Natural killer cell treated with Interleukin-12 subunit alpha and Interleukin-12 subunit beta and Interleukin-15 and Interleukin-18, amount 100 ng/mL, for 72 hours (primary cell): Measurements from ENCODE around the gene CCDC40. TPM values are rescaled to one million over a fixed set of nuclear protein-coding genes. Genes with fewer than 3 reads are reported as not detected.
"Not testable (repeated sequence)": the region's sequence is repeated elsewhere in the genome, so short reads cannot be mapped to it uniquely, and the experiment has no call there.

Experiments used
- ATAC-seq, 2 donors: fragments of 150-1000 bp; cut with Tn5 transposase in 1 of 2; sonication (Bioruptor Pico), chemical (Tn5 transposase) in 1 of 2; 2 replicates each; pipeline ENCODE4 v1.10.0; 2021
- DNase-seq: peaks from one replicate; pipeline ENCODE4 v3.0.0; 2022; ENCODE audit warnings: low spot score
- H3K27ac Mint-ChIP-seq, 2 donors: 1 replicate in 1 of 2; 2 replicates in 1 of 2; pipeline ENCODE4 v1.8.0; 2022; ENCODE audit warnings: mixed read lengths in 2 of 2, mild to moderate bottlenecking in 1 of 2, moderate library complexity in 1 of 2
- H3K27me3 Mint-ChIP-seq, 2 donors: 1 replicate in 1 of 2; 2 replicates in 1 of 2; pipeline ENCODE4 v1.8.0; 2022; ENCODE audit warnings: mixed read lengths in 2 of 2
- H3K36me3 Mint-ChIP-seq: one replicate; pipeline ENCODE4 v1.8.0; 2022; ENCODE audit warnings: mixed read lengths
- H3K4me1 Mint-ChIP-seq, 2 donors: 1 replicate in 1 of 2; 2 replicates in 1 of 2; pipeline ENCODE4 v1.8.0; 2022; ENCODE audit warnings: low read depth in 2 of 2, mixed read lengths in 2 of 2, mild to moderate bottlenecking in 1 of 2
- H3K4me3 Mint-ChIP-seq: one replicate; pipeline ENCODE4 v1.8.0; 2022; ENCODE audit warnings: mixed read lengths
- H3K9me3 Mint-ChIP-seq: 2 replicates; pipeline ENCODE4 v1.8.0; 2022; ENCODE audit warnings: mixed read lengths
- total RNA-seq, 2 donors: library from RNA; stranded (reverse); gene quantifications; one replicate each; pipeline ENCODE4 v1.2.3, GENCODE V29; 2022

CCDC40 gene
- total RNA-seq, 2 donors from 2014 or later: 0.56 TPM; not detected in 1

DNA sequence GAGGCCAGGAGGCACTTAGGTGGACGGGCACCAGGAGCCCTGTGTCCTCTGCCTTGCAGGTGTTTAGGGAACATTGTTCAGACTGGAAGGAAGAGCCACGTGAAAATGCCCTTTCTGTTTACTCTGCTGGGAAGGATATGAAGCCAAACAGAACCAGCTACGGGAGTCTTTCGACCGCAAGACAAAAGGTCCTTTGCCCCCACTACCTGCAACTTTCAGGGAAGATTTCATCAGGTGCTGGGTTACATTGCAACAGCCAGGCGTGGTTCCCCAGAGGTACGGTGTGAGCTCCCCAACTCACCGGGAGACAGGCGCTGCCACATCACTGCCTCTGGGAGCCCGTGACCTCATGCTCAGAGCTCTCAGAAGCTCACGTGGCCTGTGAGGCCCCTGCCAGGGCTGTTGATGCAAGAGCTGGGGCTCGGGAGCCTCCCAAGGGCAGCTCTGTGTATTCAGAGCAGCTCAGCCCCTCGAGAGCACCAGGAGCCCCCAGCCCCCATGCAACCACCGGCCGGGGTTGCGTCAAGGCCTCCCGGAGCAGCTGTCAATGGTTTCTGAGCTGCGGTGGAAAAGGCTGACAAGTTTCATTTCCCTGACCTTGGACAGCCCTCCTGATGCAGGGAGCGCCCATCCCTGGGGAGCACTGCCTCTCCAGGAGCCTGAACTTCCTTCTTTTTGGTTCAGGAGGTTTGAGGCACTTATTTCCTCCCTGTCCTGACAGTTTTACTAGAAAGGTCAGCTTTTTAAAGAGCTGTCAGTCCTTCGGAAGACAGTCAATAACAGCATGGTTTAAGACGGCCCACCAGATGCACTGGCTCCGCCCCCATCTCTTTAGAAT lies 42.8 kb upstream of the CCDC40 start:
- Mint-ChIP-seq H3K27ac (no peak overlapping the region), H3K27me3 (peaks cover 5 to 12% of the 10 kb centered on the region in 2 donors), H3K9me3 (no peaks in the 10 kb centered on the region), H3K4me1 (peaks cover 26 to 36% of the 10 kb centered on the region in 2 donors), H3K4me3 (peak overlapping the region; percentile 76), H3K36me3 (no peaks in the 10 kb centered on the region)
- DNase-seq (peak; percentile 51), ATAC-seq (no peak)

DNA sequence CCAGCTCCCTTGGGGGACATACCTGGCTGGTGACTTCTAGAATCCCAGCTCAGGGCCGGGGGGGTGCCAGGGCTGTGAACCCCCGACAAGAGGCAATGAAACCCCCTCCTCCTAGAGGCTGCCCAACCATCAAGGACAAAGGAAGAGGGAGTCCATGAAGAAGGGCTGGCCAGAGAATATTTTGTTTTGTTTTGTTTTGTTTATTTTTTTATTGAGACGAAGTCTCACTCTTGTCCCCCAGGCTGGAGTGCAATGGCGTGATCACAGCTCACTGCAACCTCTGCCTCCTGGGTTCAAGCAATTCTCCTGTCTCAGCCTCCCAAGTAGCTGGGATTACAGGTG lies 42.2 kb upstream of the CCDC40 start:
- not testable (repeated sequence) for H3K4me3 Mint-ChIP-seq, H3K9me3 Mint-ChIP-seq, H3K27ac Mint-ChIP-seq, ATAC-seq, DNase-seq, H3K36me3 Mint-ChIP-seq
- Mint-ChIP-seq H3K27me3 (peaks cover 5 to 12% of the 10 kb centered on the region in 2 donors), H3K4me1 (peaks cover 26 to 37% of the 10 kb centered on the region in 2 donors)

DNA sequence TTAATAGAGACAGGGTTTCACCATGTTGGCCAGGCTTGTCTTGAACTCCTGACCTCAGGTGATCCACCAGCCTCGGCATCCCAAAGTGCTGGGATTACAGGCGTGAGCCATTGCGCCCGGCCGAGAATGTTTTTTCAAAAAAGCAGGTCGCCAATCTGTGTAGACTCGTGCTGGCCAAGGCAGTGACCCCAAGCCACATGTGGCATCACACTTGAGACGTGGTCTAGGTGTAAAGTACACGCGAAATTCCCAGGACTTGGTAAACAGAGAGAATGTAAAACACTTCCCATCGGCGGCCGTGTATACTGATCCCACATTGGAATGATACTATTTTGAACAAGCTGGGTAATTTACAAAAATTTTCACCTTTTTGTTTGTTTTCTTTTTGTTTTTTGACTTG lies 41.8 kb upstream of the CCDC40 start:
- H3K36me3 Mint-ChIP-seq: no peaks in the 10 kb centered on the region
- H3K27ac Mint-ChIP-seq: no peak overlapping the region
- H3K4me3 Mint-ChIP-seq: no peak overlapping the region
- peaks cover 5 to 12% of the 10 kb centered on the region in 2 donors for H3K27me3 Mint-ChIP-seq
- no peaks in the 10 kb centered on the region for H3K9me3 Mint-ChIP-seq
- ATAC-seq (no peak), DNase-seq (no peak)
- peaks cover 26 to 37% of the 10 kb centered on the region in 2 donors for H3K4me1 Mint-ChIP-seq

DNA sequence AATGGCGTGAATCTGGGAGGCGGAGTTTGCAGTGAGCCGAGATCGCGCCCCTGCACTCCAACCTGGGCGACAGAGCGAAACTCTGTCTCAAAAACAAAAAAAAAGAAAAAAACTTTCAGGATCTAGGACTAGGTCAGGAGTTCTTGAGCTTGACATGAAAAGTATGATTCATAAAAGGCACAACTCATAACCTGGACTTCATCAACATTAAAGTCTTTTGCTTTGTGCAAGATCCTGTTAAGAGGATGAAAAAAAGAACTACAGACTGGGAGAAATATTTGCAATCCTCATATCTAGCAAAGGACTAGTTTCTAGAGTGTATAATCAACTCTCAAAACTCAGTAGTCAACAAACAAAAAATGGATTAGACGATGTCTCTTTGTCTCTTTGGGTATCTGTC lies 40.7 kb upstream of the CCDC40 start:
- DNase-seq (no peak), ATAC-seq (no peak)
- Mint-ChIP-seq H3K9me3 (no peaks in the 10 kb centered on the region), H3K27me3 (peaks cover 5 to 9% of the 10 kb centered on the region in 2 donors), H3K27ac (peak overlapping the region; percentile 92 to 97), H3K4me1 (peaks cover 26 to 37% of the 10 kb centered on the region in 2 donors), H3K36me3 (no peaks in the 10 kb centered on the region), H3K4me3 (peak overlapping the region; percentile 48)

DNA sequence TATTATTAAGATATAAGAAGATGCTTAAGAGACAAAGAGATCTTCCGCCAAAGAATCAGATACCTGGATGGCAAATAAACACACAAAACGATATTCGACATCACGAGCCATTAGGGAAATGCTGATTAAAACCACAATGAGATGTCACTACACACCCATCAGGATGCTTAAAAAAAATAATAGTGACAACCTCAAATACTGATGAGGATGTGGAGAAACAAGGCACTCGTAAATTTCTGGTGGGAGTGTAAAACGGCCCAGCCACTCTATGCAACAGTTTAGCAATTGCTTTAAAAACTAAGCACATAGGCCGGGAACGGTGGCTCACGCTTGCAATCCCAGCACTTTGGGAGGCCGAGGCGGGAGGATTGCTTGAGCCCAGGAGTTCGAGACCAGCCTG lies 40.2 kb upstream of the CCDC40 start:
- ATAC-seq (no peak), DNase-seq (no peak)
- H3K9me3 Mint-ChIP-seq: no peaks in the 10 kb centered on the region
- no peaks in the 10 kb centered on the region for H3K36me3 Mint-ChIP-seq
- H3K27me3 Mint-ChIP-seq: peaks cover 5 to 7% of the 10 kb centered on the region in 2 donors
- peaks cover 26 to 35% of the 10 kb centered on the region in 2 donors for H3K4me1 Mint-ChIP-seq
- H3K27ac Mint-ChIP-seq: peak overlapping the region; percentile 92 to 97
- peak overlapping the region; percentile 48 for H3K4me3 Mint-ChIP-seq

DNA sequence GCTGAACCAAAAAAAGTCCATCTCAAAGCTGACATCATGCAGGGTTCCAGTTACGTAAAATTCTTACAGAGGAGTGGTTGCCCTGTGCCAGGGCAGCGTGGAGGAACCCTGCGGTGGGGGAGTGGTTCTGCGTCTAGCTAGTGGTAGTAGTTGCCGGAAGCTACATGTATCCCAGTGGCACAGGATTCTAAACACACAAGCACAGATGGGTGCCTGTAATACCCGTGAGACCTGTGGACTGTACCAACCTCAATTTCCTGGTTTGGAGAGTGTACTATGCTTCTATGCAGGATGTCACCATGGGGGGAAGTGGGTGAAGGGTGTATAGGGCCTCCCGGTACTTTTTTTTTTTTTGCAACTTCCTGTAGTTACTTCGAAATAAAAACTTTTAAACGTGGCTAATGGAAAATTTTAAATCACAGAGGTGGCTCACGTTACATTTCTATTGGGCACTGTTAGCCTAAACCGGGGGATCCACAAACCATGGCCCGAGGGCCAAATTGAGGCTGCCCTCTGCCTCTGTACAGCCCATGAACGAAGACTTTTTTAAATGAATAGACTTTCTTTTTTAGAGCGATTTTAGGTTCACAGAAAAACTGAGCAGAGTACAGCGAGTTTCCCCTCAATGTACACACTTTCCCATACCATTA lies 39.3 kb upstream of the CCDC40 start:
- H3K27me3 Mint-ChIP-seq: peaks cover 5 to 7% of the 10 kb centered on the region in 2 donors
- peak; percentile 99 to 100 for ATAC-seq
- peak overlapping the region; percentile 83 for H3K4me3 Mint-ChIP-seq
- no peaks in the 10 kb centered on the region for H3K9me3 Mint-ChIP-seq
- peak; percentile 90 for DNase-seq
- H3K27ac Mint-ChIP-seq: peak overlapping the region; percentile 92 to 97
- H3K4me1 Mint-ChIP-seq: peaks cover 25 to 33% of the 10 kb centered on the region in 2 donors
- H3K36me3 Mint-ChIP-seq: no peaks in the 10 kb centered on the region

DNA sequence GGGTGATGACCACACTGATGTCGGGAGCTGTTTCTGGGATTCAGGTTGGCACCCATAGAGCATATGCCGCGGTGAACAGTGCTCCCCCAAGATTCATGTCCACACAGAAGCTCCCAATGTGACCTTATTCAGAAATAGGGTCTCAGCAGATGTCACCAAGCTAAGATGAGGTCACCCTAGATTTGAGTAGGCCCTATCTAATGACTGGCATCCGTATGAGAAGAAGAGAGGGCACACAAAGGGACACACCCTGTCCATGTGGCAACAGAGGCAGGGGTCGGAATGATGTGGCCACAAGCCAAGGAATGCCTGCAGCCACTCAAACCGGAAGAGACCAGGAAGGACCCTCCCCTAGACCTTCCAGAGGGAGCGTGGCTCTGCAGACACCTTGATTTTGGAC lies 36.3 kb upstream of the CCDC40 start:
- no peaks in the 10 kb centered on the region for H3K36me3 Mint-ChIP-seq
- no peak for ATAC-seq
- no peak overlapping the region for H3K27ac Mint-ChIP-seq
- DNase-seq: no peak
- H3K4me3 Mint-ChIP-seq: no peak overlapping the region
- H3K27me3 Mint-ChIP-seq: no peaks in the 10 kb centered on the region
- no peaks in the 10 kb centered on the region for H3K9me3 Mint-ChIP-seq
- peaks cover 13 to 23% of the 10 kb centered on the region in 2 donors for H3K4me1 Mint-ChIP-seq

DNA sequence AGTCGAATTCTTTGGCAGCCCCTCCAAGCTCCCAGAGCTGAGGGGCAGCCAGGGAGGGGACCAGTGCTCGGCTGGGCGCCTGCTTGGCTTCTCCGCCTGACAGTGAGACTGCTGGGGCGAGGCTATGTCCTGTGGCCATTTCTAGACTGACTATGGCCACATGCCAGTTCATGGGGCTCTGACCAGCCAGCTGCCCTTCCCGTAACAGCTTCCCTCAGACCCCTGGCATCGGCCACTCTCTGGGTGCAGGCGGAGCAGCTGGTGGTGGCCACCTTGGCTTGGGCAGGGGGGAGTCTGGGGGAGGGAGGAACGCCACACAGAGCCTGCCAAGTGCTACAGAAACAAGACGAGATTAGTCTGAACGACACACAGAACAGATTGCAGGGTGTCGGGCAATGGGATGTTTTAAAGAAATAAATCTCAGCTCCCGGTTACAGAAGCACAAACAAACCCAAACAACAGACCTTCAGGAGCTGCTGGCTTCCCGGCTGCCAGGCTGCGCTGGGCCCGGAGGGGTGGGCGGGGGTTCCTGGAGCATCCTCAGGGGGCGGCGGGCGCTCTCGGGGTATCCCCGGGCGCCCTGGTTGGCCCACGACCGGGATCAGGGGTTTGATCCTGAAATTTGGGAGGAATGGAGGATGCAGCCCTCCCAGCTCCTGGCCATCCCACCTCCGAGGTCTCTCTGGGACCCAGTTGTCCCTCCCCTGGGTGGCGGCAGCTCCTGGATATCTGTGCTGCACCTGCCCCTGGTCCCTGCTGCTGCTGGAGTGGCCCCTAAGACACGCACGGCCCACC lies 35.3 kb upstream of the CCDC40 start:
- H3K27ac Mint-ChIP-seq: no peak overlapping the region
- H3K27me3 Mint-ChIP-seq: no peaks in the 10 kb centered on the region
- no peak for ATAC-seq
- no peak overlapping the region for H3K4me3 Mint-ChIP-seq
- no peaks in the 10 kb centered on the region for H3K9me3 Mint-ChIP-seq
- H3K36me3 Mint-ChIP-seq: no peaks in the 10 kb centered on the region
- DNase-seq: peak; percentile 45
- peaks cover 17 to 21% of the 10 kb centered on the region in 2 donors for H3K4me1 Mint-ChIP-seq

DNA sequence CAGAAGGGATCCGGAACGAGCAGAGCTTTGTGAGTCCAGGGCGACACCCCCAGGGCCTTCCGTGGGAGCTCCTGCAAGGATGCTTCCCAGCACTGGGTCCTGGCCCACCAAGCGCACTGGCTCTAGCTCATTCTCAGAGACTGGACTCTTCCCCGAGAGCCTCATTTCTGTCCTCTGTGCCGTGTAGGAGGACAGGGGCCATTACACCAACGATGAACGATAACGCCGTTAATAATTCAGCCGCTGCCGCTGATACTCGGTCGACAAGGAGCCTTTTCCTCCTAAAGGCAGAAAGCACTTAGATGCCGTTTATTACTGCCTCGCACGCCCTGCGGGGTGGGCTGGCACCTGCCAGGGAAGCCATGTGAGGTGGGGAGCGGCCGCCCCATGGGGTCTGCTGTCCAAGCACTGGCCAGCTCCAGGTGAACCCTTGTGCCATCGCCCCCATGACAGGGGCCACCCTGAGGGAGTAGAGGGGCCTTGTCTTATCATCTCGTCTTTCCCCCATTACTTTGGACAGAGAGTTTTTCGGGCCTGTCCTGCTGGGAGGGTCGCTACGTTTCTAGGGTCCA lies 34.3 kb upstream of the CCDC40 start:
- DNase-seq (no peak), ATAC-seq (no peak)
- Mint-ChIP-seq H3K9me3 (no peaks in the 10 kb centered on the region), H3K27me3 (no peaks in the 10 kb centered on the region), H3K27ac (peak overlapping the region in 1 of 2 donors; percentile 50), H3K4me3 (no peak overlapping the region), H3K36me3 (no peaks in the 10 kb centered on the region), H3K4me1 (peaks cover 13 to 14% of the 10 kb centered on the region in 2 donors)

DNA sequence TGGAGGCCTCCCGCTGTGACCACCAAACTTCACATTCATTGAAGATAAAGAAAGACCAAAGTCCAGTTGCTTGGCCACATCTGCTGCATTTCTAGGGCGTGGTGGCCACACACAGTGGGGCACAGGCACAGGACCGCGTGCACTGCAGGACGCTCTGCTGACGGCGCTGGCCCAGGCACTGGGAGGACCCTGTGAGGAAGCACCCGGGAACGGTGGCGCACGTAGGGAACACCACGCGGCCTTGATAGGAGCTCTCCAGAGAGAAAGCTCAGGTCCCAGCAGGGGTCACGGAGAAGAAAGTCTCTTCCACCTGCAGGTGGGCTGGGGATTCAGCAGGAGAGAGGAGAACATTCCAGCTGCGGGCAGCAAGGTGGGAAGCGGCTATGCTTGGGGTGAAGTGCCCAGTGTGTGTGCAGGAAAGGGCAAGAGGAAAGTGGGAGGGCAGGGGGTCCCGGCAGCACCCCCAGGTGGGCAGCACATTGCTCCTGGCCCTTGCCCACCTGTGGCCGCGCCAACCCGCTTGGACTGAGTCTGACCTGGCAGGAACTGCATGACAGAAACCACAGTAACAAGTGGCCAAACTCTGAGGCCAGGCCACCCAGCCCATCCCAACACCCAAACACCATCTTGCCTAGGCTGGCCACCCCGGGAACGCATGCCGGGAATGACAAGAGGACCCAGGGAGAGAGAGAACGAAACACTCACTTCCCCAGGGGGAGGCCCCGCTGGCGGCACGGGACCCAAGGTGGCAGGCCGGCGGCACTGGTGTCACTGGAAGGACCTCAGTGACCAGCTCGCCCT lies 33.6 kb upstream of the CCDC40 start:
- H3K27me3 Mint-ChIP-seq: no peaks in the 10 kb centered on the region
- DNase-seq: no peak
- no peaks in the 10 kb centered on the region for H3K9me3 Mint-ChIP-seq
- peak overlapping the region in 1 of 2 donors; percentile 50 for H3K27ac Mint-ChIP-seq
- H3K36me3 Mint-ChIP-seq: no peaks in the 10 kb centered on the region
- H3K4me1 Mint-ChIP-seq: peaks cover 6 to 8% of the 10 kb centered on the region in 2 donors
- no peak overlapping the region for H3K4me3 Mint-ChIP-seq
- no peak for ATAC-seq

DNA sequence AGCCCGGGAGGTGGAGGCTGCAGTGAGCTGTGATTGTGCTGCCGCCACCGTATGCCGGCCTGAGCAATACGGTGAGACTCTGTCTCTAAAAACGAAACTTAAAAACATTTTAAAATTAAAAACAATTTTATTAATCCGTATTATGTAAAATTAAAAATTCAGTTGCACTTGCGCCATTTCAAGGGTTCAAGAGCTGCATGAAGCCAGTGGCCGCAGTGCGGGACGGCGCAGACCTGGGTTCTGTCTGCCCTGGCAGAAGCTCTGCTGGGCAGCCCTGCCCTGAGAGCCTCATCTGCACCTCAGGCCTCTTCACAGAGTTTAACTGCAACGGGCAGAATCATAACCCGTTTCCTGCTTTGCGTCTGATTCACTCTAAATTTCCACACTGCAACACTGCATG lies 32.5 kb upstream of the CCDC40 start:
- no peaks in the 10 kb centered on the region for H3K27me3 Mint-ChIP-seq
- peaks cover 5 to 8% of the 10 kb centered on the region in 2 donors for H3K4me1 Mint-ChIP-seq
- no peak overlapping the region for H3K4me3 Mint-ChIP-seq

DNA sequence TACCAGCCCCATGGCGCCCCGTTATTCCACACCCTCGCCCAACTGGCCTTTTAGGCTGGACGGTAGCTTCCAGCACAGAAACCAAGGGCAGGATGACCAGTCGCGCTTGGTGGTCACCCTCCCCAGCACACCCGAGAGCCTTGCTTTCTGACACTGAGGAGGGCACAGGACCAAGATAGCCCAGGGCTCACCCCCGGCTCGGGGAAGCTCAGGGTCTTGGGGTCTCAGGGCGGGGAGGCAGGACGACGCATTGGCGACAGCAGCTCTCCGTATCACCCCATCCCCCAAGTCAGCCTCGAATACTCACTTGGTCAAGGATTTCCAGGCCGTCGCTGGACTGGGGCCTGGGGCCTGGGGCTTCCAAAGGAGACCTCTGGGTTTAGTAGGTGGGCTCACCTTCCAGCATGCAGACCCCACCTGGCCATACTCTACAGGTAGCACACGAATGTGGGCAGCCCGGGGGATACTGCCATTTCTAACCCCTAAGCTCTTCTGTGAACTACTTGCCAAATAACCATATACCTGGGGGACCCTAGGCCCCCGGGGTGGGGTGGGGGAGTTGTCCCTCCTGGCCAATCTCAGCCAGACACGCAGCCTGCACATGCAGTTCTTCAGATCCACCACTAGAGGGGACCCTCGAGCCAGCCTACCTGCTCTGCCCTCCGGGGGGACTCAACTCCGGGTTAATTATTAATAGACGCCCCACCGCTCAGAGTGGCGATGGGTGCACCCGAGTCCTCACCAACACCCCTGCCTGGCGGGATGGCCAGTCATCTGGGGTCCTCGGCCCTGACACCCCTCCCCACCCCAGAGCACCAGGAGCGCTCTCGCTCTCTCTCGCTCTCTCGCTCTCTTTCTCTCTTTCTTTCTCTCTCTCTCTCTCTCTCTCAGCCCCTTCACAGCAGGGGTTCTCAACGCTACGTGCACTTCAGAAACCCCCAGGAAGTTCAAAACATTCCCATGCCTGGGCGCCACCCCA lies 30.8 kb upstream of the CCDC40 start:
- peaks cover 5 to 8% of the 10 kb centered on the region in 2 donors for H3K4me1 Mint-ChIP-seq
- no peaks in the 10 kb centered on the region for H3K27me3 Mint-ChIP-seq

More for the DNA sequence above, 32.5 kb upstream of the CCDC40 start:
- H3K9me3 Mint-ChIP-seq: no peaks in the 10 kb centered on the region
- no peak for DNase-seq
- ATAC-seq: no peak
- H3K36me3 Mint-ChIP-seq: no peaks in the 10 kb centered on the region
- H3K27ac Mint-ChIP-seq: peak overlapping the region in 1 of 2 donors; percentile 71

More for the DNA sequence above, 30.8 kb upstream of the CCDC40 start:
- DNase-seq (peak; percentile 71), ATAC-seq (peak; percentile 56 to 59)
- H3K9me3 Mint-ChIP-seq: no peaks in the 10 kb centered on the region
- no peaks in the 10 kb centered on the region for H3K36me3 Mint-ChIP-seq
- H3K4me3 Mint-ChIP-seq: peak overlapping the region; percentile 58
- H3K27ac Mint-ChIP-seq: peak overlapping the region; percentile 33 to 50
